ENCODE data around the gene KCNB1.

The KCNB1 gene

DNA sequence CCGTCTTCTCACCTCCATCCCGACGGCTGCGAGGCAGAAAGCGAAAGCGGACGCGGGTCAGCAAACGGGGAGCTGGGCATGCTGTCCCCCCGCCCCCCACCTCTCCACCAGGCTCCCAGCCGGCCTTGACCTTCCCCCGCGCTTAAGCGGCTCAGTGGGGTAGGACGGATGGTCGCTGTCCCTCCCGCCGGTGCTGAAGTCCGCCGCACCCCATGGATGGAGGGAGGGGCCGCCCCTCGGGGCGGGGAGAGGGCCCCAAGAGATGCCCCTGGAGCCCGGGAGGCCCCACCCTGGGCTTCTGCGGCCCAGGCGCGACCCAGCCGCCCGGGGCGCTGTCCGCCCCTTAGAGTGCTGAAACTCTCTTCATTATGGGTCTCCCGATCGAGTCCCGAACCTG lies at the start of gene KCNB1:
Gene KCNB1, minus strand, starts transcription at position 48 of the 397 bp plus-strand sequence. CDS start 188 bp downstream, outside the sequence.
- DNase-seq, result peak; percentile 30

DNA sequence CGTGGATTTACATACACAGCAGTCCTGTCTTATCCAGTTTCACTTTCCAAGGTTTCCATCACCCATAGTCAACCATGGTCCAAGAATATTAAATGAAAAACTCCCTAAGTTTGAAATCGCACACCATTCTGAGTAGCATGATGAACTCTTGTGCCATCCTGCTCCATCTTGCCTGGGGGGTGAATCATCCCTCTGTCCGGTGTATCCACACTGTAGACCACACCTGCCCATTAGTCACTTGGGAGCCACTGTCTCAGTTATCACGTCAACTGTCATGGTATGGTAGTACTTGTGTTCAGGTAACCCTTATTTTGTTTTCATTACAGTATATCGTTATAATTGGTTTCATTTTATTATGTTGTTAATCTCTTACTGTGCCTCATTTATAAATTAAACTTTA lies 47.0 kb upstream of the KCNB1 start:
- no peak for DNase-seq

DNA sequence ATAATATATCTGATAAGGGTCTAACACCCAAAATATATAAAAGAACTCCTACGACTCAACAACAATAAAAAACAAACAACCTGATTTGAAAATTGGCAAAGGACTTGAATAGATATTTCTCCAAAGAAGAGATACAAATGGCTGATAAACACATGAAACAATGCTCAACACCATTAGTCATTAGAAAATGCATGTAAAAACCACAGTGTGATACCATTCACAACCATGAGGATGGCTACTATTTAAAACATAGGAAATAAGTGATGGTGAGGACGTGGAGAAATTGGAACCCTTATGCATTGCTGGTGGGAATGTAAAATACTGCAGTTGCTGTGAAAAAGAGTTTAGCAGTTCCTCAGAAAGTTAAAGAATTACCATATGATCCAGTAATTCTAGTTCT lies 44.1 kb upstream of the KCNB1 start:
- DNase-seq, result no peak

DNA sequence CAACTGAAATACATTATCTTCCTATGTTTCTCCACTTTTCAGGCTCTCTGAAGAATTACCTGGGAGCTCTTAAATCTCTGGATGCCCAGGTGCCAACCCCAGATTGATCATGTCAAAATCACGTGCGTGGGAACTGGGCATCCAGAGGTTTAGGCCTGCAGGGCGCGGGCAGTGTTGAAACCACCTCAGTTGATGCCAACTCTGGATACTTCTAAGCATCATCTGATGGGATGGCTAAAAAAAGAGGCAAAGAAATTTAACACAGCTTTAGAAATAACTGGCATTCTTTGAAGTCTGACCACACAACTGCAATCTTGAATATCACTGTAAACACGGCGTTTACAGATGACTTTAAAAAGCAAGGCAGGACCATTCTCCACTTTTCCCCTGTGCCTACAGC lies 43.6 kb upstream of the KCNB1 start:
- DNase-seq, result no peak

DNA sequence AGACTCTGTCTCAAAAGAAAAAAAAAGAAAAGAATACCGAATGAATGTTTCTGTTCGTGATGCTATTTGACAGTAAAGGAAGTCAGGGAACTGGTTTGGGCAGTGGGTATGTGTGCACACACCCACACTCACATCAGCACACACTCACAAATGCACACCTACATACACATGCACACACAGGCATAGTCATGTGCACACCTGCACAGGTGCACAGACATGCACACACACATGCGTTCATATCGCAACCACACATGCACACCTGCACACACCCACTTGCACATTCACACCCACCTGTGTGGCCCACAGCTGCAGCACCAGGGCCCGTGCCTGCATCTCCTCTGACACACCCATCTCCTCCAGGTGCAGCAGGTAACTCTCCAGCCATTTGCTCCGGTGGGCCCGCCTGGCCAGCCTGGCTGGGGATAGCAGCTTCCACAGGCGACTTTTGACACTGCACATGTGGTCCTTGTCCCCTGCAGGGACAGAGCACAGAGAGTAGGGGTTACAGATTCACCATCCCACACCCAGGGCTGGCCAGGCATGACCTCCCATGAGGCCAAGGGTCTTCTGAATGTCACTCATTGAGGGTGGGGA lies 41.4 kb upstream of the KCNB1 start:
- no peak for DNase-seq

DNA sequence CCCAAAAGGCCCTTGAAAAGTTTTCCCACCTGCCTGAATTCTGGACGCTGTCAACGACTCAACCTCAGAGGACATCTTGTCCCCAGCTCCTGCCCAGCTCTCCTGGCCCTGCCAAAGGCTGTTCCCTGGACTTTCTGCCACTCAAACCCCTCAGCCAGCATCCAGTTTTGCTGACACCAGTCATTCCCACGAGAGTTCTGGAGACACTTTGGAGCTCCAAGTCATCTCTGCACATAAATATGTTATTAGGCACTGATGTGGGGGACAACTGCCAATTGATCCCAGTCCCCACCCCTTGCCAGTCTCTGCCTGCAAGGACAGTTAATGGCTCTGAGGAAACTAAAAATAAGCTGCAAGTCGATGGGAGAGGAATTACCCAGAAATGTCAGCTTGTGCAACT lies 38.9 kb upstream of the KCNB1 start:
- no peak for DNase-seq

DNA sequence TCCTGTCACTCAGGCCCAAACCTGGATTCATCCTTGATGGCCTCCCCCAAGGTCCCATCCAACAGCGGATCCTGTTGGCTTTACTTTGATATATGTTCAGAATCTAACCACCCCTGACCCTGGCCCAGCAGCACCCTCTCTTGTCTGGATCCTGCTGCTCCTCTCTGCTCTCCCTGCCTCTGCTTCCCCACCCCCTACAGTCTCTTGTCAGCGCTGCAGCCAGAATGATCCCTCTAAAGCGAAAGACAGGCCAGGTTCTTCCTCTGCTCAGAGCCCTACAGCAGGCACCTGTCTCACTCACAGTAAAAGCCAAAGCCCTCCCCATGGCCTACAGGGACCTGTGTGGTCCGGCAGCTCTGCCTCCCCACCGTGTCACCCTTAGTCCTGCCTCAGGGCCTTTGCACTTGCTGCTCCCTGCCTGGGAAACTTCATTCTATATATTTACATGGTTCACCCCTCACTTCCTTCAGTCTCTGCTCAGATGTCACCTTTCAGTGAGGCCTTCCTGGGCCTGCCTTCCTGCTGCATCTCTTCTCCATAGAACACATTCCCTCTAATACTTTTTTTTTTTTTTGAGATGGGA lies 37.4 kb upstream of the KCNB1 start:
- DNase-seq, result no peak

DNA sequence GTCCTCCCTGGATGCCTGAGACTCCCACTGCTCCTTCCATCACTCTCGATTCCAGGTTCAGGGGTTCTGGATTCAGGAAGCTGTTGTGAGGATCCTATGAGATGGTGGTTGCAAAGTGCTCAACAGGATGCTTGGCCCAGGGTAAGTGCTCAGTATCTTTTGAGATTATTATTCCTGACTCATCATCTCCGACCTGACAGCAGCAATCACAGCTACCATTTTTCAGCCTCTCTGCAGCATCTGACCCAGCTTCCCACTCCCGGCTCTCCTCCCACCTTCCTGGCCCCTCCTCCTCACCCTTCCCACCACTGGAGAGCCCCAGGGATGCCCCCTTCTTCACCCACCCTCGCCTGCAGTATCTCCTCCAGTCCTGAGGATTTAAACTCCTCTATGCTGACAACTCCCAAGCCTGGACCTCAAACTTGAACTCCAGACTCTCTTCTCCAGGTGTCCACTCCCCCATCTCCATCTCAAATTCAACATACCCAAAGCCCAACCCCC lies 36.8 kb upstream of the KCNB1 start:
- DNase-seq, result no peak

DNA sequence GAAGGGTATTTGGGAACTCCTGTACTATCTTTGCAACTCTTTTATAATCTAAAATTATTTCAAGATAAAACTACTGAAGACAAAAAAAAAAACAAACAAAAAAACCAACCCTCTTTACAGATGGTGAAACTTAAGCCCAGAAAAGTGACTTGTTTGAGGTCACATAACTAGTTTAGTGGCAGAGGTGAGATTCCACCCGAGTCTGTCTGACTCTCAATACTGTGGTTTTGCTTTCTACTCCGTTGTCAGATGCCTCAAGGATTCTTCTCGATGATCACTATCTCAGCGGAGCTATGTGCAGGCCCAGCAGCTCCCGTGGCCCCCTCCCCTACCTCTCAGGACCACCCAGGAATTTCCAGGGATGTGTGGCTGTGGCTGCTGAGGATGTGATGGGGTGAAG lies 36.1 kb upstream of the KCNB1 start:
- DNase-seq, result no peak

DNA sequence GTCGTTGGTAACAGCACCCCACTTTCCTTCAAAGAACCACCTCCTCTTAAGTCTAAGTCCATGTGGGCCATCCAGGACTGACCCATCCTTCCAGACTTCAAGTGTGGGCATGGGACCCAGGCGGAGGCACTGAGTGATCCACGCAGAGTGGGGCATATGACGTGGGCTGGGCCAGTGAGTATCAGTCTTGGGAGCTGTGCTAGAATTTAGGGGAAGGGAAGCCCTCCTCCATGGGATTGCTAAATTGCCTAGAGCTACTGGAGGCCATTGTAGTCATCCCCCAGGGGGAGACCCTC lies 35.3 kb upstream of the KCNB1 start:
- no peak for DNase-seq

DNA sequence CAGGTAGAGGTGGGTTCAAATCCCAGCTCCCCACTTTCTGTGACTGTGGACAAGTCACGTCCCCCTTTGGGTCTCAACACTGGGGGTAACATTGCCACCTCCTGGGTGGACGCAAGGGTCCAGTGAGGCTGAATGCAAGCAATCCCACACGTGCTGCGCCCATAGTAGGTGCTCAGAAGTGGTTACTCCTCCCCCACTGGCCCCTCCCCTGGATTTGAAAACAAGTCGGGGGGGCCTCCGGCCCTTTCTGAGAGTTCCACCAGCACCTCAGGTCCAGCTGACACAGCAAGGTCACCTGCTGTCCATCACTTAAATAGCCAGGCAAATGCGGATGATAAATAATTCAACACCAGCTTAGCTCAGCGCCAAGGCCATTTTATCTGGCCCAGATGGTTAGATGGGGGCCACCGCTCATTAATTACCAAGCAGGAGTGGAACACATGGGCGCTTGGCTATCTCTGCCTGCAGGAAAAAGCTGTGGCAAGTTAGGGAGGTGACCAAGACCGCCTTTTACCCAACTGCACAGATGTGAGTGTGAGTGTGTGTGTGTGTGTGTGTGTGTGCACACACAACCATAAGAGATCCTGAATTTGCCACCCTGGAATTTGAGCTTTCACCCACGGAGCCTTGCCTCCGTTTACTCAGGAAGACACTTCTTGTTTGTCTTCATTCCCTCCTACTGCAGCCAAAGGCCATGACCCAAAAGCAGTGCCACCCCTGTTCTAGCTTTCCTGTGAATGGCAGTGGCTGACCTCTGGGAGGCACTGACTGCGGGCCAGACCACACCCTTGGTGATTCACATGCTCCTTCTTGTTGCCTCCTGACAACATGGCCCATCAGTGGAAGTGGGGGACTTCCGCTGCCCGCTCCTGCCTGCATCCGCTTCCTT lies 34.7 kb upstream of the KCNB1 start:
- DNase-seq, result no peak

DNA sequence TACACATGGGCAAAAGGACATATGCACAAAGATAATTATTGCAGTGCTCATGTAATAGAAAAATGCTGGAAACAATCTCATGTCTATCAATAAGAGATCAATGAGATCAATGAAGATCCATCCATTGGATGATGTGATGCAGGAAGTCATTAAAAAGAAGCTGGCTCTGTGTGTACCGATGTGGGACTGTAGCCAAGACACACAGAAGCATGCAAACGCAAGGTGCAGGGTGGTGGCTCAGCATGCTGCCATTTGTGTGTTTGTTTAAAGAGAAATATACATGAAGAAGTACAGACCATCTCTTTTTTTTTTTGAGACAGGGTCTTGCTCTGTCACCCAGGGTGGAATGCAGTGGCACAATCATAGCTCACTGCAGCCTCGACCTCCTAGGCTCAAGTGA lies 33.1 kb upstream of the KCNB1 start:
- DNase-seq, result no peak

DNA sequence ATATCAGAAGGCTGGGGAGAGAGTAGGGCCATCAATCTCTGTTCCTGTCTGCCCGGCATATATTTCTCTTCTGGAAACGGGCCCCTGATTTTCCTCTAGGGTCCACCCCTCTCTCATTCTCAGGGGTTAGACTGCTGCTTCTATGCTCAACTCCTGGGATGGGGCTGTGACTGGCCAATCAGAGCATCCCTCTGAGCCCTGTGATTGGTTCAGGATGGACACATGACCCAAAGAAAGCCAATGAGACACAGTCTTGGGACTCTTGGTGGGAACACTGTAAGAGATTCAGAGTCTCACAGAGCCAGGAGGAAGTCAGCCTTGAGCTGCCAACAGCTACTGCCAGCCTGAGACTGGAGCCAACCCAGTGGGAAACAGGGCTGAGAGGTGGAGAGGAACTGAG lies 31.0 kb upstream of the KCNB1 start:
- DNase-seq, result no peak

DNA sequence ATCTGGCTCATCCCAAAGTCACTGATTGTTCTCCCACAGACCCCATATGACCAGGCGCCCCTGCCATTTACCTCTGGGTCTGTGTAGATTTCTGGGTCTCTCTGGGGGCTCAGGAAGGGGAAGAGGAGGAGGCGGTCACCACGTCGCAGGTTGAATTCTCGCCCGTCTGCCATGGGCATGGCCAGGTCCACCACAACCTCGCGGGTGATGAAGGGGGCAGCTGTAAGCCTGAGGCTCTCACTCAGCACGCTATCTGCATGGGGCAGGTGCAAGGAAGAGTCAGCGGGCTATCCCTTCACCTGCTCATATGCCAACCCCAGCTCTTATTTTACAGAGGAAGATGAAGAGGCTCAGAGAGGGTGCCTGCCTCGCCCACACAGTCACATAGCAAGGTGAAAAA lies 30.5 kb upstream of the KCNB1 start:
- DNase-seq, result no peak

DNA sequence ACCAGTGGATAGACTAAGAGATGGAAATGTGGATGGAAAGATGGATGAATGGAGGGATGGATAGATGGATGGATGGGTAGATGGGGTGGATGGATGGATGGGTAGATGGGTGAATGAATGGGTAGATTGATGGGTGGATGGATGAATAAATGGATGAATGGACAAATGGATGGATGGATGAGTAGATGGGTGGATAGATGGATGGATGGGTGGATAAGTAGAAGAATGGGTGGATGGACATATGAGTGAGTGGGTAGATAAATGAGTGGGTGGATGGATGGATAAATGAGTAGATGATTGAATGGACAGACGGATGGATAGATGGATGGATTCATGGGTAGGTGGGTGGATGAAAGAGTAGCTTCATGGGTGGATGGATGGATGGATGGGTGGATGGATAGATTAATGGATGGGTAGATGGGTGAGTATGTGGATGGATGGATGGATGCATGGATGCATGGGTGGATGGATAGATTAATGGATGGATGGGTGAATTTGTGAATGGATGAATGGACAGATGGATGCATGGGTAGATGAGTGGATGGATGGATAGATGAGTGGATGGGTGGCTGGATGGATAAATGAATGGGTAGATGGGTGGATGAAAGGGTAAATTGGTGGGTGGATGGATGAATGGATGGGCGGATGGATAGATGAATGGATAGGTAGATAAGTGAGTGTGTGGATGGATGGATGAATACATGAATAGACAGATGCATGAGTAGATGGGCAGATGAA lies 29.5 kb upstream of the KCNB1 start:
- no peak for DNase-seq

DNA sequence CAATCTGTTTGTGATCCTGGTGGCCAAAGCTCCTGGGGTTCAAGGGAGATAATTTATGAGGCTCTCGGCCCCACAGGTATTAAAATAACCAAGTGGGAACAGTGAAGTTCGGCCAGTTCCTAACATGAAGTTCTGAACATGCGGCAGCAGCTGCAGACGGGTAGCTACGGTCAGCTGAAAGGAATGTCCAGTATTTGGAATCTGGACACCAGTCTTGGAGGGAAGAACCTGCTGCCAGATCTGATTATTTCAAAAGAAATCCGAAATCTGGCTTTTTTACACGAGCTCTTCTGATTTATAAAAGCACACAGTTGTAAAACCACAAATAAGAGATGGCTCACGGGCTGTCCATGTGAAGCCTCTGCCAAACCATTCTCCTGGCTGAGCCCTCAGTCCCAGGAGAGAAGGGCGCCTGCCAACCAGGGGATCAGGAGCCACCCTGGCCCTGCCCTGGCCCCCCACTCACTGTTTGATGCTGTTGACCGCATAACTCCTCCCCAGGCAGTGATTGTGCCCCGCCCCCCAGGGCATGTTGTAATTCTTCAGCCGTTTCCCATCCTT lies 28.2 kb upstream of the KCNB1 start:
- DNase-seq, result peak; percentile 39

DNA sequence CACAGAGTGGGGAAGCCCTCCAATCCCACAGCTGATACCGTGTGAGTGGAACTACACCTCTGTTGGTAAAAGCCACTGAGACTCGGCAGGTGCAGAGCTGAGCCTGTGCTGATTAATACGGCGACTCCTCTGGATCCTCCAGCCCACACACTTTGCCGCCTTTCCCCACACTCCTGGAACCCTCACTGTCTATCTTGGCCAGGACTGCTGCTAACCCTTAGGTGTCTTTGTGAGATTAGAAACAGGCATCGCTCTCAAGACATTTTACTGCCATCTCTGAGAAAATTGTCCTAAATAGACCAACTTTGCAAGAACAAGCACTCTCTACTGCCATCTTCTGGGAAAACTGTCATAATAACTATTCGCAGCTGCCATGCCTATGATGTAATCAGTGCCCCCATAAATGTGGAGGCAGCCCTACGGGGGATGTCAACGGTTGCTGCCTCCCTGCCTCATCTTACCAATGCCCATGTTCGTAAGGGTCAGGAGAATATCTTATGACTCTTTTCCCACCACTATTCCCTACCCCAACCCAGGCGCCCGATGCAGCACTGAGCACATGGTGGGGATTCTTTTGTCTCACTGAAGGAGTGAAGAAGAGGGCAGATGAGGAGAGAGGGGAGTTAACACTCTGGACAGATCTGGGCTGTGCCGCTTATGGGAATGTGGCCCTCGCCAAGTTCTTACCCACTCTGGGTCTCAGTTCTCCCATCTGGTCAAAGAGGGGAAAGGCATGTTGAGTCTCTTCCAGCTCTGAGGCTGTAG lies 26.1 kb upstream of the KCNB1 start:
- DNase-seq, result no peak

DNA sequence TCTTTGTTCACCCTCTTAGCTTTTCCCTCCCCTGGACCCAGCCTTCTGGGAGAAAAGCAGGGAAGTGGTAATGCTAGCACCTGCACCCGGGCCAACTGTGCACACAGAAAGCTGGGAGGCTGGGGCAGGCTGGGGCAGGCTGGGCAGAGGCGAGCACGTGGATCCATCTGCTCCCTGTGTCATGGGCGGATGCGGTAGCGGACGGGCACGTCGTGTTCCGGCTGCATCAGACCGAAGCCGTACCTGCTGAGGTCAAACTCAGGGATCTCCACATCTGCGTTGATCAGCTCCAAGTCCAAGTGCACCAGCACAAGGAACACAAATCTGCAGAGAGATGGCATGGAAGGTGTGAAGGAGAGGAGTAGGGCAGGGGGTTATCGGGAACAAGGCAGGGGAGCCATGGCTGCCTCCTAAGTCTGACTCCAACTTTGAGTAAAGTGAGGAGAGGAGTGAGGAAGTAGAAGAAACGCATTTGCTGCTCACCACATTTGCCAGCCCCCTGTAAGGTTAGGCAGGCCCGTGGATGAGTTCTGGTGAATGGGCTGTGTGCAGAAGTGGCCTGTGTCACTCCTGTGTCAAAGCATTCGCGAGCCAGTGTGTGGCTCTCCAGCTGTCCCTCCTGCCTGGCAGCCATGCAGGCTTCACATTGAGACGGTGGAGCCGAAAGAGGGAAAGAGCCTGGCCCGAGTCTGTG lies 25.4 kb upstream of the KCNB1 start:
- no peak for DNase-seq

DNA sequence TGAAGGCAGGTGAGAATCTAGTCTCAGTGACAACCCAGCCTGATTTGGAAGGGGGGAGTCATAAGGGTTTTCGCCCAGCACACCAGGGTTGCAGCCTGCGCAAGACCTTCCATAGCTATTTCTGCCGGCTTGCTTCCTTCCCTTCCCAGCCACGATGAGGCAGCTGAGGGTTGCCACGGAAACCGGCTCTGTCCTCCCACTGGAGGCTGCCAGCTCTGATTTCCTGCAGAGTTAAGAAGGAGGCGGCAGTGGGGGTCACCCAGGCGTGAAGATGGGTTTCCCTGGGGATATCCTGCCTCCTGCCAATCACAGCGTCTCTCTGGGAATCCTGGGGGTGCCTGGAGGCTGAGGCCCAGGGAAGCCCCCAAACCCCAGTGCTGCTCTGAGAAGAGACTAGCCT lies 23.1 kb upstream of the KCNB1 start:
- DNase-seq, result no peak

DNA sequence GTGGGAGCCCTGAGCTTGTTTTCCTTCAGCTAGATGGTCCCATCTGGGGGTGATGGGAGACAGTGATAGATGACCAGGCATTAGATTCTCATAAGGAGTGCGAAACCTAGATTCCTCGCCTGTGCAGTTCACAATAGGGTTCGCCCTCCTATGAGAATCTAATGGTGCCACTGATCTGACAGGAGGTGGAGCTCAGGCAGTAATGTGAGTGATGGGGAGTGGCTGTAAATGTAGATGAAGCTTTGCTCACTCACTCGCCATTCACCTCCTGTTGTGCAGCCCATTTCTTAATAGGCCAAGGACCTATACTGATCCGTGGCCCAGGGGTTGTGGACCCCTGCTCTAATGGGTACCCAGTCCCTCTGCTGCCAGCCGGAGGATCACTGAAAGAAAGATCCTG lies 20.7 kb upstream of the KCNB1 start:
- no peak for DNase-seq

DNA sequence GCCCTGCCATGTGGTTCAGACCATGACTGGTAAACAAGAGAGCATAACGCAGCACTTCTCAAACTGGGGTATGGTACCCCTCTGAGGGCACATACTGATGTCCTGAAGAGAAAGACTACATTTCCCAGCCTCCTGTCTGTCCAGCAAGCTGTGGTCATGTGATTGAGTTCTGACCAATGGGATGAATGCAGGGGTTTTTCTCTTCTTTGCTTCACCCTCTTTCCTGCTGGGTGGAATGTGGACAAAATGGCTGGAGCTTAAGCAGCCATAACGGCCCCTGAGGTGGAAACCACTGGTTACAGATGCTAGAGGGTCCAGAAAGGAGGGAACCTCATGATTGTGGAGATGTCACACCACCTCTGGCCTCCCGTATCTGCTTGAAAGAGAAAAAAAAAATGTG lies 19.4 kb upstream of the KCNB1 start:
- DNase-seq, result no peak

DNA sequence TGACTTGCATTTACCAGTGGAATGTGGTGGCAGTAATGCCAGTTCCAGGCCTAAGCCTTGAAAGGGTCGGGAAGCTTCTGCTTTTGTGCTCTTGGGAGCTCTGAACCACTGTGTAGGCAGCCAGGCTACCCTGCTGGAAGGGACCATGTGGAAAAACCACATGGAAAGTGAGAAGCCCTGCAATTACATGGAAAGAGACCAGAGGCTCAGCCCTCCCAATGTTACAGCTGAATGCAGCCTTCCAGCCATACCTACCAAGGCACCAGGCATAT lies 14.9 kb upstream of the KCNB1 start:
- DNase-seq, result no peak
